COLO668 (cell line): ENCODE results near the gene YEATS2.

Experiments
- DNase-seq: peaks from one replicate; lab custom pipeline; 2025; ENCODE audit not compliant: unreplicated experiment; lab: John Stamatoyannopoulos, UW

Gene YEATS2

DNA sequence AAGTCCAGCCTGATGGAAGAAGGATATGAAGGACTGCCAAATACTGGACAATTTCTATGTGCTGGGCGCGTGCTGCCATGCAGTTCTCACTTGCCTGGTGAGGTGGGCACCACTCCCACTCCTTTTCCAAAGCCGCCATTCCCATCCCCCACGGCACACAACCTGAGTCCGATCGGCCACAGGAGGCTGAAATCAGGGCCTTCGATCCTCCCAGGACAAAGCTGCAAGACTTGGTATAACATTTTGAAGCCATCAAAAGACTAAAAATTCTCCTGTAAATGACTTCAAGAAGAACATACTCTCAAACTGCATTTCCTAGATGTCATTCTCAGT lies 130.9 kb downstream of the YEATS2 start:
- no peak for DNase-seq

DNA sequence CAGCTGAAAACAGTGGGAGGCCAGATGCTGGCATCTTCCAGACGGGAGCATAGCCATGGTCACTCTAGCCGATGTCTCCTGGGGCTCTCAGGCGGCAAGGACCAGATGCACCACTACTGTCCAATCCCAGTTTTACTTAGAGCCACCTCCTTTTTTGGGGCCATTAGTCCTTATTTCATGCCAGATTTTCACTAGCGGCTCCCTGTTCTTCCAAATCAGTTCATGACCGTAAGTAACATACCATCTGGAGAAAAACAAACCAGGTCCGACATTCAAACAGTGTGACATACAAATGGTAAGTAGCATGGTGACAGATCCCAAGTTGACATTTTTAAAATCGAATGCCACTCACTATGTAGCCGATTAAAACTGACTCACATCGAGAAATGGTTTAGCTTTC lies 131.9 kb downstream of the YEATS2 start:
- no peak for DNase-seq

DNA sequence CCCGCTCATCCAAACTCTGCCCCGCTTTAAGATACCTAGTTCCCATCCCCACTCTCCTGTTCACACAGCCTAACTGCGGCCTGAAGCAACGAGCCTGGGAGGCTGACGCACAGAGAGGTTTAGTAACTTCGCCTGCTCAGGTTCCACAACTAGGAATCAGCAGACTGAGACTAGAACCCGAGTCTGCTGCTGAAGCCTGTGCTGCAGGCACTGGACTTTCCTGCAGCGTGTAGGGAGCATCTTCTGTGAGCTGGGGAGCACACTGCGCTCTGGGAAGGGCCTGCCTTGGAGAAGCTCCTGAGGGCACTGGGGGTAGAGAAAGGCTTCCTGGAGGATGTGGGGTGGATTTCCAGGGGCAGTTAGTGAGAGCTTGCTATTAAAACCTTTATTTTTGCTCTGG lies 132.6 kb downstream of the YEATS2 start:
- DNase-seq: no peak

DNA sequence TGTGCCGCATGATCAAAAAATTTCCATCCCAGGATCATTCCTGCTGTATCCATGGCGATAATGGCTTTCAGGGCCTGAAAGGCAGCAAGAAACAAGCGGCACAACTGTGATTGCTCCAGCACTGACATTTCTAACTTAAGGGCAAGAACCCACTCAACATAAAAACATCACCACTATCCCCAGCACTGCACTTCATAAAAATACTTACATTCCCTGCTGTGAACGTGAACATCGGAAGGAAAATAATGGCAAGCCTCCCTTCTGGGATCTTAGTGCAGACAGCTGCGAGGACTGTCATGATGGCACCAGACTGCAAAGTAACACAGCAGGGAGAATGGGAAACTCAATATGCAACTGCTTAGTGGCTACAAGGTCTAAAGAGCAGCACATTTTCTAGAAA lies 135.9 kb downstream of the YEATS2 start:
- no peak for DNase-seq

DNA sequence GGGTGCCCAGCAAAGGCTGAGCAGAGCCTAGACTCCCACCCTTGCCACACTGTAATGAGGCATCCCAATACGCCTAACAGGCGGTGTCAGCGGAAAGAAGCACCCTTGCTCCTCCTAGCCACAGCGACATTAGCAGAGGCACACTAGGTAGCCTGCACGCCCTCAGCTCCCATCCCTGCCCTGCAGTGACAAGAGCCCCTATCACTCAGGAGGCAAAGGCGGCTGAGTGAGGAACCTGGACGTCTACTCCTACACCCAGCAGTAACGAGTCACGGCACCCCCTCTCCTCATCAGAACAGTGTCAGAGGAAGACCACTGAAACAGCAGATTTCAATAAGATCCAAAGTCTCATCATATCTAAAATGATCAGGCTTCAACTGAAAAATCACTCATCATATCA lies 139.8 kb downstream of the YEATS2 start:
- DNase-seq: no peak

DNA sequence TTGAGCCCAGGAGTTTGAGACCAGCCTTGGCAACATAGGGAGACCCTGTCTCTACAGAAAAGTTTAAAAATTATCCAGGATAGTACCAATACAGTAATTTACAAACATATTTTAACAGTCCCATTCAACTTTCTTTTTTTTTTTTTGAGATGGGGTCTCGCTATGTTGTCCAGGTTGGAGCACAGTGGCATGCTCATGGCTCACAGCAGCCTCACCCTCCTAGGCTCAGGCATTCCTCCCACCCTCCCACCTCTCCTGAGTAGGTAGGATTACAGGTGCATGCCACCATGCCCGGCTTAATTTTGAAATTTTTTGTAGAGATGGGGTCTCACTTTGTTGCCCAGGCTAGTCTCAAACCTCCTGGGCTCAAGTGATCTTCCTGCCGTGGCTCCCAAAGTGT lies 140.3 kb downstream of the YEATS2 start:
- no peak for DNase-seq

DNA sequence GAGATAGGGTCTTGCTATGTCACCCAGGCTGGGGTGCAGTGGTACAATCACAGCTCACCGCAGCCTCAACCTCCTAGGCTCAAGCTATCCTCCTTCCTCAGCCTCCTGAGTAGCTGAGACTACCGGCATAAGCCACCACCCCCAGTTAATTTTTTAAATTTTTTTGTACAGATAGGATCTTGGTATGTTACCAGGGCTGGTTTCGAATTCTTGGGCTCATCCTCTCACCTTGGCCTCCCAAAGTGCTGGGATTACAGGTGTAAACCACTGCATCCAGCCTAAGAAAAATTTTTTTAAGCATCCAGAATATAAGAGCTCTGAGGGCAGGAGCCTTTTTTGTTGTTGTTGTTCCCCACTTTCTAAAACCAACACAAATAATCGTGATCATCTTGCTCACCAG lies 142.2 kb downstream of the YEATS2 start:
- no peak for DNase-seq

DNA sequence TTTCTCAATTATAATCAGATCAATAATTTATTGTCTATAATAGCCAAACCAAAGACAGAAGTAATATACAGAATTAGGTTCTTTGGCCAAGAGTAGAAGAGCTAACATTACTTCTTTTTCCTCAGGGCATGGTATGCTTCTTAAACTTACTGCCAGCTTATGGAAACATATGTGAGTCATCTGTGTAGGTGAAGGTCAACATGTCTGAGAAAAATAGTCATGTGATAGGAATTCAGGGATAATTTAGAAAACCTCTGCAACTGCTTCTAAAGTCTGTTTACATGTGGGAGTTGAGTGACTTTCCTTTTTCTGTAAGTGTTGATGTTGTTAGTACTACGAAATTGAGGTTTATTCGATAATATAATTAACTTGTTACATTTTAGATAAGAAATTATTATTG lies 147.0 kb downstream of the YEATS2 start:
- DNase-seq: no peak

DNA sequence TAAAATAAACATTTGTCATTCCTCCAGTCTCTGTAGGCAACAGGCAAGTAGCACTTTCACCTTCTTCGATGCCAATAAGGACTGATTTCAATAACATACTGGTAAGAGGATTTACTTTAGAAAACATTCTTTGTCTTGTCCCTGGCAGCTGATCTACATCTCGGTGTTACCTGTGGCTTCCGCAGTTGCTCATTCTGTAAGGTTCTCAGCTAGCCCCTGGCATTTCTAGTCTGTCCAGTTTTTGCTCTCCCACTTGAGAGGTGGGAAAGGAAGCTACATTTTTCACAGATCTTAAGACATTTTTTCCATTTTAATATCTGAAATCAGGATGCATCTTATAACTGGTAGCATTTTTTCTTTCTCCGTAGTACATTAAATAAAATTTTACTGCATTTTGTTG lies 147.5 kb downstream of the YEATS2 start:
- no peak for DNase-seq

DNA sequence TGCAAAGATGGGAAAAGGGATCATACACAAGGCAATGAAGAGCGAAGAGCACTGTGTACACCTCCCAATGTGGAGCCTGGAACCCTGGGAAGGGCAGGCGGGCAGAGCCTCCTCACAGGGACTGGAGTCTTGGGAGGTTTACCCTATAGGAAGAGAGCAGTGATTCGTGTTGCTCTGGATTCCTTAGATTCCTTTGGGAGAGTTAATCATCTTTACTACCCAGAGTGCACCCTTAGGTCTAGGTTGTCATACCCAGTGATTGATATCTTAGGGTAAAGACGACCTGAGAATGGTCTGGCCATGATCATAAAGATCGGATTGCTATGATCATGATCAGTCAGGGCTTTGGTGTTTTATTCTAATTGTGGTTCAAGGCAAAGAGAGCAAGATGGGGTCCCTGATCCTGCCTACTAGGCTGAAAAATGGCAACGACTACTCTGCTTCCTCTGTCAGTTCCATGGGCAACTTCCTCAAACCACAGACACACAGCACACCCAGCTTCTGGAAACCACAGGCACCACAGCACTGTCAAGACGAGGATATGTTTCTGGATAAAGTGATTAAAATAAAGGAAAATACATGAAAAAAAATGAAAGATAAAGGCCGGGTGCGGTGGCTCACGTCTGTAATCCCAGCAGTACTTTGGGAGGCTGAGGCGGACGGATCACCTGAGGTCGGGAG lies 148.2 kb downstream of the YEATS2 start:
- no peak for DNase-seq

DNA sequence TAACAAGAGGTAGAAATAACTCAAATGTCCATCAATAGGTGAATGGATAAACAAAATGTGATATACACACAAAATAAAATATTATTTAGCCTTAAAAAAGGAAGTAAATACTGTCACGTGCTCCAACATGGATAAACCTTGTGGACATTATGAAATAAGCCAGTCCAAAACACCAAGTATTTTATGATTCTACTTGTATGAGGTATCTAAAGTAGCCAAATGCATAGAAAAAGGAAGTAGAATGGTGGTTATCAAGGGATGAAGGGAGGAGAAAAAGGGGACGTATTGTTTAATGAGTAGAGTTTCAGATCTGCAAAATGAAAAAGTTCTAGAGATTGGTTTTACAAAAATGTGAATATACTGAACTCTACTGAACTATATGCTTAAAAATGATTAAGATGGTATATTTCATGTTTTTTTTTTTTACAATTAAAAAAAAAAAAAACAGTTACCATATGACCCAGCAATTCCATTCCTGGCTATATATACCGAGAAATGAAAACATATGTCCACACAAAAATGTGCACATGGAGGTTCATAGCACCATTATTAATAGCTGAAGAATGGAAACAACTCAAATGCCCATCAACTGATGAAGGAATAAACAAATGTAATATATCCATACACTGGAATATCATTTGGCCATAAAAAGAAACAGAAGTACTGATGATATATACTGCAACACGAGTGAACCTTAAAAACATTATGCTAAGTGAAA lies 156.9 kb downstream of the YEATS2 start:
- no peak for DNase-seq

DNA sequence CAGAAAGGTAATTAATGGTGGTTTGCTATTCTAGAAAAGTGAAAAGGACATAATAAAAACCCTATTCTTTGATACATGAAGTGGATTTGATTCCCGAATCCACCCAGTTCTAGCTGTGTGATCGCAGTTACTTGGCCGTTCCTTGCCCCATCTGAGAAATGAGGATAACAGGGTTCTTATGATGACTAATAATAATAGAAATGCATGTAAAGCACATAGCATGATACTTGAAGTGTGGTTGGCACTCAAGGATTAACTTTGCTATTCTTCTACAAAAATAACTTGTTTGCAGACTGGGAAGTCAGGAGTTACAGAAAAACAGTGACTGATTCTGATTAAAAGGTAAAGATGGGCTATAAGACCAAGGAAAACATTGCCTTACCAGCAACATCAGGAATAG lies 160.3 kb downstream of the YEATS2 start:
- no peak for DNase-seq
